GM23248 (cell line): ENCODE measurements around the gene SELENOO. TPM values are rescaled to one million over a fixed set of nuclear protein-coding genes. Genes with fewer than 3 reads are reported as not detected.

Experiments
- DNase-seq: peaks from one replicate; pipeline ENCODE4 v3.0.0-alpha.2; 2015
- H2AFZ ChIP-seq: fragments of 200-600 bp; sonication (generic); 2 replicates; pipeline ENCODE4 v1.6.1; 2016; ENCODE audit warnings: antibody characterized with exemption
- H3F3A ChIP-seq: fragments of 200-600 bp; sonication (generic); 2 replicates; pipeline ENCODE4 v1.6.1; 2016; ENCODE audit warnings: mild to moderate bottlenecking, antibody characterized with exemption, mixed run types; ENCODE audit not compliant: insufficient read depth
- H3K27ac ChIP-seq: fragments of 200-600 bp; sonication (generic); 2 replicates; pipeline ENCODE4 v1.5.1; 2016; ENCODE audit warnings: mild to moderate bottlenecking
- H3K27me3 ChIP-seq: fragments of 200-600 bp; sonication (generic); replicated peaks from 2 replicates; pipeline ENCODE4 v1.6.1; 2016; ENCODE audit warnings: mild to moderate bottlenecking; ENCODE audit not compliant: insufficient read depth
- H3K36me3 ChIP-seq: fragments of 200-600 bp; sonication (generic); 2 replicates; pipeline ENCODE4 v1.6.1; 2016; ENCODE audit warnings: low read depth, mild to moderate bottlenecking
- H3K4me1 ChIP-seq: fragments of 200-600 bp; sonication (generic); 2 replicates; pipeline ENCODE4 v1.6.1; 2016; ENCODE audit warnings: mild to moderate bottlenecking; ENCODE audit not compliant: insufficient read depth
- H3K4me2 ChIP-seq: fragments of 200-600 bp; sonication (generic); one replicate; pipeline ENCODE4 v1.6.1; 2016; ENCODE audit warnings: mild to moderate bottlenecking; ENCODE audit not compliant: unreplicated experiment
- H3K4me3 ChIP-seq: fragments of 200-600 bp; sonication (generic); 2 replicates; pipeline ENCODE4 v1.5.1; 2016; ENCODE audit warnings: mild to moderate bottlenecking
- H3K79me2 ChIP-seq: fragments of 200-600 bp; sonication (generic); 2 replicates; pipeline ENCODE4 v1.6.1; 2016; ENCODE audit warnings: mild to moderate bottlenecking; ENCODE audit not compliant: insufficient read depth
- H3K9ac ChIP-seq: fragments of 200-600 bp; sonication (generic); 2 replicates; pipeline ENCODE4 v1.6.1; 2016; ENCODE audit warnings: mild to moderate bottlenecking
- H3K9me2 ChIP-seq: fragments of 200-600 bp; sonication (generic); 2 replicates; pipeline ENCODE4 v1.6.1; 2016; ENCODE audit warnings: mixed run types, mild to moderate bottlenecking, moderate library complexity; ENCODE audit not compliant: insufficient read depth
- H3K9me3 ChIP-seq: fragments of 200-600 bp; sonication (generic); one replicate; pipeline ENCODE4 v1.6.1; 2017; ENCODE audit warnings: low read depth
- H4K20me1 ChIP-seq: fragments of 200-600 bp; sonication (generic); 2 replicates; pipeline ENCODE4 v1.6.0; 2016; ENCODE audit not compliant: insufficient read depth
- EZH2 ChIP-seq: fragments of 200-600 bp; sonication (generic); IDR thresholded peaks from 2 replicates; pipeline ENCODE4 v1.6.1; 2018; ENCODE audit warnings: antibody characterized with exemption, mild to moderate bottlenecking; ENCODE audit not compliant: insufficient read depth, poor library complexity, severe bottlenecking
- EZH2phosphoT487 ChIP-seq: fragments of 200-600 bp; sonication (generic); IDR thresholded peaks from 2 replicates; pipeline ENCODE4 v1.6.1; 2018; ENCODE audit warnings: antibody characterized with exemption, moderate library complexity, mild to moderate bottlenecking, low read depth; ENCODE audit not compliant: insufficient read depth
- WGBS, 2 experiments: methylation state at CpG; one replicate each; pipeline ENCODE4 v1.1.6; 2015 to 2017; ENCODE audit warnings: low lambda C conversion rate in 2 of 2, low coverage in 1 of 2; ENCODE audit errors: missing lambda C conversion rate in 2 of 2; 5-methylcytosine and 5-hydroxymethylcytosine counted together
- in situ Hi-C: fragments of 300-500 bp; cut with MboI; formaldehyde crosslinking; loops from 2 replicates; pipeline ENCODE4 v1.15.0; 2020
- polyA plus RNA-seq: library from polyadenylated mRNA; unstranded; fragments of >200 nt; fragmentation: Nextera tagmentation; extraction: Ambion mirVana; gene quantifications from 2 replicates; pipeline ENCODE4 v1.2.1, GENCODE V29; 2016
- total RNA-seq: library from RNA; depleted of rRNA; stranded (reverse); fragments of >200 nt; shearing (Covaris generic); gene quantifications from 2 replicates; pipeline ENCODE4 v1.2.3, GENCODE V29; 2014

Gene SELENOO
- total and polyA plus RNA-seq, 2 experiments from 2014 or later, result 5.0 to 24.3 TPM

DNA sequence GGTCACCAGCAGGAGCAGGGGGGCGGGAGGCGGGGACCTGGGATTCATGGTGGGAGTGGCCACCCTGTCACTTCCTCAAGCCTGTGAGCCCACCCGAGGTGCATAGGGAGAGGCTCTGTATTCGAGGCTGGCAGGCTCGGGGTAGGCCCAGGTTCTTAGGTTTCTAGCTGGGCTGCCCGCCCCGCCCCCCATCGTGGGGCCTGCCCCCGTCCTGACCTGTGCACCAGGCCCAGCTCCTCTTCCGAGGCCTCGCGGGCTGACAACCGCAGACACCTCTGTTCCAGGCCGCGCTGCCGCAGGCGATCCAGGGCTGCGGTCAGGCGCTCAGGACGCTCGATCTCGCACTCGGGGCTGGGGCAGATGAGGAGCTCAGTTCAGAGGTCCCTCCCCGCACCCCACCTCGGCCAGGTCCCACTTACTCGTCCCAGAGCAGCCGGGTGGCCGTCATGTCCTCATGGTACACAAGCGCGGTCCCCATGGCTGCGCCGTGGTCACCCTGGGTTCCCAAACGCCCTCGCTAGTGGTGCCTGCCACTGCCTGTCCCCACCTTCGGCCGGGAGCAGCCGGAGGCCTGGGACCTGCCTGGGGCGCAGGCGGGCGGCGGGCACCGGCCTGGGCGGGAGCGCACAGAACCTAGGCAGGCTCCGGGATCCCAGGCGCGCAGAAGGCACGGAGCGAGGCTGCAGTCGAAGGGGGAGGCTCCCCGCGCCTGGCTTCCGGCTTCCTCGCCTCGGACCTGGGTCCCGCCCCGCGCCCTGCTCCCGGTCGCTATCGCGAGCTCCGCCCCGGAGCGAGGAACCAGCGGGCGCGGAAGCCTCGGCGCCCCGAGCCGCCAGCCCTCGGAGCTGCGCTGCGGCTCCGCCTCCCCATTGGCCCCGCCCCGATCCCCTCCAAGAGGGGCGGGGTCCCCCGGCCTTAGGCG is 50.0 kb downstream of the SELENOO start, which contains the start of gene HDAC10:
HDAC10 (minus strand) TSS at position 711 of the 922 bp plus-strand sequence; CDS start at position 478, 233 bp downstream.
- Histone ChIP-seq H3K36me3 (no peaks in the 10 kb centered on the region), H3F3A (no peaks in the 10 kb centered on the region), H3K79me2 (peaks cover 32% of the 10 kb centered on the region), H3K9me3 (no peaks in the 10 kb centered on the region), H3K4me3 (peak within 1 kb of the TSS; percentile 80), H3K9ac (peak within 1 kb of the TSS; percentile 81), H2AFZ (peak within 1 kb of the TSS; percentile 52), H3K27ac (peak within 1 kb of the TSS; percentile 37), H3K27me3 (no peaks in the 10 kb centered on the region), H3K4me1 (peaks cover 7% of the 10 kb centered on the region; the same call in 1 of the 2 replicates), H4K20me1 (no peaks in the 10 kb centered on the region), H3K9me2 (no peaks in the 10 kb centered on the region), H3K4me2 (peak within 1 kb of the TSS; percentile 80)
- TF ChIP-seq EZH2phosphoT487 (no peak), EZH2 (no peak)
- WGBS, 2 experiments, result 0 to 3% methylated on average over 43 to 58 of the region's 81 CpGs
- peak; percentile 94 for DNase-seq
- in situ Hi-C loops, result no loop called here

DNA sequence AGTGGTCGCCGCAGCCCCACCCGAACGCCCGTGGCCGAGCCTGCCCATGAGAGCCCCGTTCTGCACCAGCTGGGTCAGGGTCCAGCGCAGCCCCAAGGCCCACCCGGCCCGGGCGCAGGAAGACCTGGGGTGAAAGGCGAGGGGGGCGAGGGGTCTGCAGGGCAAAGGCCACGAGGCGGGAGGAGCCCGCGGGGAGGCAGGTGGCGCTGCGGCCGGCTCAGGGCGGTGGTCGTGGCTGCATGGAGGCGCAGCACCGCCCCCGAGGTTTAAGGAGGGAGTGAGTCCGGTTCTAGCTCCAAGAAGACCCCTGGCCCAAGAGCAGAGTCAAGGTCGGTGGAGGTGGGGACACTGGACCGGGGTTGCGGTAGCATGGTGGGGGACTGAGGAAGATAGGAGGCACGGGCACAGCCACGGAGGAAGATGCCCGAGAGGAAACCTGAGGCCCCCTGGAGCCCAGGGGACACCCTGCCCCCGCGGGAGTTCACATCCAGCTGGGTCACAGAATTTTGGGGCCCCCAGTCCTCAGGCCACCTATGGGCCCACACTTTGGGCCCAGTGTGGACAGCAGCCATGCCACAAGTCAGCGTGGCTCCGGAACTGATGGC is 50.8 kb downstream of the SELENOO start:
- DNase-seq, result no peak
- in situ Hi-C loops, result no loop called here
- WGBS, 2 experiments, result 10 to 11% methylated on average over 29 to 33 of the region's 36 CpGs
- Histone ChIP-seq H3K4me2 (peak overlapping the region; percentile 80), H3K9me3 (no peaks in the 10 kb centered on the region), H3K36me3 (no peaks in the 10 kb centered on the region), H3F3A (no peaks in the 10 kb centered on the region), H4K20me1 (no peaks in the 10 kb centered on the region), H3K4me3 (peak overlapping the region; percentile 80), H3K9ac (peak overlapping the region; percentile 81), H3K4me1 (peaks cover 7% of the 10 kb centered on the region; the same call in 1 of the 2 replicates), H3K27ac (no peak overlapping the region), H3K27me3 (no peaks in the 10 kb centered on the region), H2AFZ (no peak overlapping the region), H3K9me2 (no peaks in the 10 kb centered on the region), H3K79me2 (peaks cover 25% of the 10 kb centered on the region; the same call in 1 of the 2 replicates)
- TF ChIP-seq EZH2phosphoT487, result no peak
- TF ChIP-seq EZH2, result no peak

- peaks cover 7% of the 10 kb centered on the region; the same call in 1 of the 2 replicates for H3K4me1 ChIP-seq
- H3K27ac ChIP-seq, result no peak overlapping the region
- no peaks in the 10 kb centered on the region for H3K9me2 ChIP-seq
- H2AFZ ChIP-seq, result no peak overlapping the region
- in situ Hi-C loops, result no loop called here
- H3K27me3 ChIP-seq, result no peaks in the 10 kb centered on the region
- H3F3A ChIP-seq, result no peaks in the 10 kb centered on the region
- DNase-seq, result peak; percentile 86
- no peaks in the 10 kb centered on the region for H4K20me1 ChIP-seq
- H3K4me3 ChIP-seq, result no peak overlapping the region
- no peak for TF ChIP-seq EZH2phosphoT487
- no peak for TF ChIP-seq EZH2
- 45 to 52% methylated on average over 21 to 25 of the region's 25 CpGs for WGBS, 2 experiments
- H3K36me3 ChIP-seq, result no peaks in the 10 kb centered on the region
- H3K79me2 ChIP-seq, result peaks cover 17% of the 10 kb centered on the region; the same call in 1 of the 2 replicates
- H3K9ac ChIP-seq, result no peak overlapping the region
- H3K4me2 ChIP-seq, result no peak overlapping the region
- H3K9me3 ChIP-seq, result no peaks in the 10 kb centered on the region
Measured at GRCh38 chr22:50252082-50253045, 51.6 kb downstream of the SELENOO start.
